ENCODE results near the gene LCE4A. TPM values are rescaled to one million over a fixed set of nuclear protein-coding genes. Genes with fewer than 3 reads are reported as not detected.
"Not testable (repeated sequence)": the region's sequence is repeated elsewhere in the genome, so short reads cannot be mapped to it uniquely, and the experiment has no call there.

The LCE4A gene
- total RNA-seq, 2 experiments from 2014 or later: not detected

DNA sequence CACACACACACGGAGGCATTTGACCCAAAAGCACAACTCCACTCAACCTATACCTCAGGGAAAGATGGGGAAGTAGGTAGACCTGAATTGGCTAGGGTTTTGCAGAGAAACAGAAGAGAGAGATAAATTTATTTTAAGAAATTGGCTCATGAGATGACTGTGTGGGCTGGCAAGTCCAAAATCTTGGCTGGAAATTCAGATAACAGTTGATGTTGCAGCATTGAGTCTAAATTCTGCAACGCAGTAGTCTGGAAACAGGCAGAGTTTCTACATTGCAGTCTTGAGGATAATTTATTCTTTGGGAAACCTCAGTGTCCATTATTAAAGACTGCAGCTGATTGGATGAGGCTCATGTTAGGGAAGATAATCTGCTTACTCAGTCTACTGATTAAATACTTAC lies 26.3 kb upstream of the LCE4A start:
- H3K9me3 ChIP-seq (ENCODE audit: control insufficient read depth in 1 of 2, insufficient read depth in 1 of 2, low read length in 2 of 2): no peaks in the 10 kb centered on the region
- H3K4me3 ChIP-seq (ENCODE audit: low read length): no peak overlapping the region
- intact Hi-C loops (cut with DNase I, micrococcal nuclease): no loop called here
- H3K27ac Mint-ChIP-seq: no peak overlapping the region
- H3K9me3 Mint-ChIP-seq: no peaks in the 10 kb centered on the region
- H3K27me3 ChIP-seq (ENCODE audit: control insufficient read depth in 1 of 2, insufficient read depth in 2 of 2, low read length in 2 of 2): peaks cover 6 to 21% of the 10 kb centered on the region in 2 experiments
- H3K36me3 ChIP-seq (ENCODE audit: insufficient read depth, low read length): no peaks in the 10 kb centered on the region
- no peak overlapping the region for H3K27ac ChIP-seq (ENCODE audit: low read depth in 1 of 2, low read length in 2 of 2)
- CTCF ChIA-PET: no interaction called here
- no peak for ATAC-seq (ENCODE audit: poor library complexity)
- no peak for DNase-seq
- peaks cover 58% of the 10 kb centered on the region for H3K27me3 Mint-ChIP-seq
- no peaks in the 10 kb centered on the region for H3K4me1 ChIP-seq (ENCODE audit: insufficient read depth, low read length)
- TF ChIP-seq, protein P1, sequence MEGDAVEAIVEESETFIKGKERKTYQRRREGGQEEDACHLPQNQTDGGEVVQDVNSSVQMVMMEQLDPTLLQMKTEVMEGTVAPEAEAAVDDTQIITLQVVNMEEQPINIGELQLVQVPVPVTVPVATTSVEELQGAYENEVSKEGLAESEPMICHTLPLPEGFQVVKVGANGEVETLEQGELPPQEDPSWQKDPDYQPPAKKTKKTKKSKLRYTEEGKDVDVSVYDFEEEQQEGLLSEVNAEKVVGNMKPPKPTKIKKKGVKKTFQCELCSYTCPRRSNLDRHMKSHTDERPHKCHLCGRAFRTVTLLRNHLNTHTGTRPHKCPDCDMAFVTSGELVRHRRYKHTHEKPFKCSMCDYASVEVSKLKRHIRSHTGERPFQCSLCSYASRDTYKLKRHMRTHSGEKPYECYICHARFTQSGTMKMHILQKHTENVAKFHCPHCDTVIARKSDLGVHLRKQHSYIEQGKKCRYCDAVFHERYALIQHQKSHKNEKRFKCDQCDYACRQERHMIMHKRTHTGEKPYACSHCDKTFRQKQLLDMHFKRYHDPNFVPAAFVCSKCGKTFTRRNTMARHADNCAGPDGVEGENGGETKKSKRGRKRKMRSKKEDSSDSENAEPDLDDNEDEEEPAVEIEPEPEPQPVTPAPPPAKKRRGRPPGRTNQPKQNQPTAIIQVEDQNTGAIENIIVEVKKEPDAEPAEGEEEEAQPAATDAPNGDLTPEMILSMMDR (IDR thresholded peaks at IDR 0.05): no peak
- no peak overlapping the region for H3K4me3 Mint-ChIP-seq
- H3K36me3 Mint-ChIP-seq (ENCODE audit: low read depth): no peaks in the 10 kb centered on the region
- POLR2A ChIA-PET: no interaction called here
- no peaks in the 10 kb centered on the region for H3K4me1 Mint-ChIP-seq (ENCODE audit: low read depth)

DNA sequence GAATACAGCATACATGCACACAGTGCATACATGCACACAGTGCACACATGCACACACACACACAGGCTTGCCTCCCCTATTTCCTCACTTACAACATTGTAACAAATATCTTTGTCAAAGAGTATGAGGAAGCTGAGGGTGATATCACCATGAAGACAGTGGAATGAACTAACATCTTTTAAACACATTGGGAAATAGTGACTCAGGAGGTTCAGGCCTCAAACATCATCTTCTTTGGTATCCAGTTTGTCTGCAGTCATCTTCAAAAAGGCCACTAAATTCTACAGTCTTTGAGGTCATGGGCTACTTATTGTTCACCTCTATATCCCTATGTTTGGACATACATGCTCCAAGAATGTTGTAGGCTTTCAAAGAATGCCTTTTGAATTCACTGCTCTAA lies 24.1 kb upstream of the LCE4A start:
- TF ChIP-seq, protein P1 (IDR thresholded peaks at IDR 0.05): no peak
- no peak for DNase-seq
- Mint-ChIP-seq H3K36me3 (ENCODE audit: low read depth) (no peaks in the 10 kb centered on the region), H3K27me3 (peaks cover 56% of the 10 kb centered on the region), H3K4me3 (no peak overlapping the region), H3K27ac (no peak overlapping the region), H3K9me3 (no peaks in the 10 kb centered on the region), H3K4me1 (ENCODE audit: low read depth) (no peaks in the 10 kb centered on the region)
- no peak for ATAC-seq (ENCODE audit: poor library complexity)
- ChIA-PET CTCF (no interaction called here), POLR2A (no interaction called here)
- H3K27me3 ChIP-seq (ENCODE audit: control insufficient read depth in 1 of 2, insufficient read depth in 2 of 2, low read length in 2 of 2): peaks cover 4 to 15% of the 10 kb centered on the region in 2 experiments
- H3K4me1 ChIP-seq (ENCODE audit: insufficient read depth, low read length): no peaks in the 10 kb centered on the region
- H3K4me3 ChIP-seq (ENCODE audit: low read length): no peak overlapping the region
- intact Hi-C loops (cut with DNase I, micrococcal nuclease): no loop called here
- no peaks in the 10 kb centered on the region for H3K9me3 ChIP-seq (ENCODE audit: control insufficient read depth in 1 of 2, insufficient read depth in 1 of 2, low read length in 2 of 2)
- no peaks in the 10 kb centered on the region for H3K36me3 ChIP-seq (ENCODE audit: insufficient read depth, low read length)
- H3K27ac ChIP-seq (ENCODE audit: low read depth in 1 of 2, low read length in 2 of 2): no peak overlapping the region

DNA sequence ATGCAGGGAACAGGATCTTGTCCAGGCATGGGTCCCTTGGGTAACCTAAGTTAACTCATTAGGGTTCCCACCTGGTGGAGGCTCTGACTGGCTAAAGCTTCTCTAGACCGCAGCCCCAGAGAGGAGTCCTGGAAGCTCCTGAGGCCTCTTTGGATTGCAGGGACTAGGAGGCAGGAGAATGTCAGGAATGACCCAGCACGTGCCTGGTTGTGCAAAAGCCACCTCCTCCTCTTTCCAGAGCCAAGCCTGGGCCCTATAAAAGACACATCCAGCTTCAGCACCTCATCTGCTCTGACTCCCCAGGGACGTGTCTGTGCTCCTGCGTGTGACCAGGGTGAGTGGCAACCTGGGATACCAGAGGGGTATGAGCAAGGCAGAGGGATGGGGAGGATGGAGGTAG lies 22.1 kb upstream of the LCE4A start, which contains the start of gene LCE2B:
Gene LCE2B (plus strand): TSS at position 301 of the 400 bp plus-strand sequence. CDS start 721 bp downstream, outside the sequence.
- CTCF ChIA-PET; H3K4me3 ChIP-seq (ENCODE audit: low read length); POLR2A ChIA-PET; H3K4me1 ChIP-seq (ENCODE audit: insufficient read depth, low read length); H3K9me3 ChIP-seq (ENCODE audit: control insufficient read depth in 1 of 2, insufficient read depth in 1 of 2, low read length in 2 of 2); H3K27ac ChIP-seq (ENCODE audit: low read depth in 1 of 2, low read length in 2 of 2); ATAC-seq (ENCODE audit: poor library complexity); H3K36me3 ChIP-seq (ENCODE audit: insufficient read depth, low read length); H3K27me3 ChIP-seq (ENCODE audit: control insufficient read depth in 1 of 2, insufficient read depth in 2 of 2, low read length in 2 of 2); H3K36me3 Mint-ChIP-seq (ENCODE audit: low read depth); H3K4me3 Mint-ChIP-seq; H3K4me1 Mint-ChIP-seq (ENCODE audit: low read depth); H3K9me3 Mint-ChIP-seq; H3K27ac Mint-ChIP-seq; DNase-seq: not testable (repeated sequence)
- peaks cover 61% of the 10 kb centered on the region for H3K27me3 Mint-ChIP-seq
- intact Hi-C loops (cut with DNase I, micrococcal nuclease): loop anchor here in 1 of 2 experiments (1.0 kb wide), 1 partner anchor 10 kb away; no protein-coding TSS in a partner anchor

Data from CD4-positive, alpha-beta T cell (primary cell).